ENCODE data around the gene VEGFA. TPM values are rescaled to one million over a fixed set of nuclear protein-coding genes. Genes with fewer than 3 reads are reported as not detected.
A peak's percentile ranks its signal among the peaks of the same experiment; 100 is the strongest.

The VEGFA gene
- total RNA-seq, 1 donor from 2014 or later: 137 TPM

GRCh38 chr6:43765776-43766499 lies 4.1 kb upstream of the VEGFA start:
- H3K4me3 Mint-ChIP-seq (ENCODE audit: unreplicated experiment): no peak overlapping the region
- H3K9me3 Mint-ChIP-seq (ENCODE audit: low read depth): no peaks in the 10 kb centered on the region
- no peak overlapping the region for H3K27ac Mint-ChIP-seq (ENCODE audit: unreplicated experiment)
- peaks cover 7% of the 10 kb centered on the region for H3K4me1 Mint-ChIP-seq (ENCODE audit: low read depth)
- no peaks in the 10 kb centered on the region for H3K36me3 Mint-ChIP-seq (ENCODE audit: low read depth)
- TF ChIP-seq CTCF (IDR thresholded peaks at IDR 0.05): no peak
- no peak for DNase-seq (ENCODE audit: low spot score)
- H3K27me3 Mint-ChIP-seq (ENCODE audit: low read depth): peaks cover 4% of the 10 kb centered on the region

- no peaks in the 10 kb centered on the region for H3K9me3 Mint-ChIP-seq (ENCODE audit: low read depth)
- H3K4me3 Mint-ChIP-seq (ENCODE audit: unreplicated experiment): no peak overlapping the region
- H3K27ac Mint-ChIP-seq (ENCODE audit: unreplicated experiment): no peak overlapping the region
- no peak for DNase-seq (ENCODE audit: low spot score)
- H3K4me1 Mint-ChIP-seq (ENCODE audit: low read depth): peaks cover 7% of the 10 kb centered on the region
- TF ChIP-seq CTCF (IDR thresholded peaks at IDR 0.05): no peak
- H3K36me3 Mint-ChIP-seq (ENCODE audit: low read depth): no peaks in the 10 kb centered on the region
- H3K27me3 Mint-ChIP-seq (ENCODE audit: low read depth): peaks cover 4% of the 10 kb centered on the region
Observed at GRCh38 chr6:43766500-43766853, 3.5 kb upstream of the VEGFA start.

GRCh38 chr6:43766964-43767461 lies 3.0 kb upstream of the VEGFA start:
- DNase-seq (ENCODE audit: low spot score): peak; percentile 72
- no peak overlapping the region for H3K4me3 Mint-ChIP-seq (ENCODE audit: unreplicated experiment)
- H3K36me3 Mint-ChIP-seq (ENCODE audit: low read depth): peaks cover under 1% of the 10 kb centered on the region
- no peaks in the 10 kb centered on the region for H3K9me3 Mint-ChIP-seq (ENCODE audit: low read depth)
- H3K27ac Mint-ChIP-seq (ENCODE audit: unreplicated experiment): no peak overlapping the region
- H3K4me1 Mint-ChIP-seq (ENCODE audit: low read depth): peaks cover 8% of the 10 kb centered on the region
- no peak for TF ChIP-seq CTCF (IDR thresholded peaks at IDR 0.05)
- peaks cover 4% of the 10 kb centered on the region for H3K27me3 Mint-ChIP-seq (ENCODE audit: low read depth)

- no peak overlapping the region for H3K4me3 Mint-ChIP-seq (ENCODE audit: unreplicated experiment)
- TF ChIP-seq CTCF (IDR thresholded peaks at IDR 0.05): no peak
- peaks cover 12% of the 10 kb centered on the region for H3K4me1 Mint-ChIP-seq (ENCODE audit: low read depth)
Observed at GRCh38 chr6:43767553-43768505, 2.2 kb upstream of the VEGFA start.

GRCh38 chr6:43768506-43768860 lies 1.5 kb upstream of the VEGFA start:
- Mint-ChIP-seq H3K9me3 (ENCODE audit: low read depth) (no peaks in the 10 kb centered on the region), H3K27me3 (ENCODE audit: low read depth) (peaks cover 4% of the 10 kb centered on the region), H3K27ac (ENCODE audit: unreplicated experiment) (no peak overlapping the region), H3K4me1 (ENCODE audit: low read depth) (peaks cover 18% of the 10 kb centered on the region), H3K4me3 (ENCODE audit: unreplicated experiment) (no peak overlapping the region), H3K36me3 (ENCODE audit: low read depth) (peaks cover 3% of the 10 kb centered on the region)
- DNase-seq (ENCODE audit: low spot score): no peak
- no peak for TF ChIP-seq CTCF (IDR thresholded peaks at IDR 0.05)

More at GRCh38 chr6:43767553-43768505, 2.2 kb upstream of the VEGFA start:
- Mint-ChIP-seq H3K36me3 (ENCODE audit: low read depth) (peaks cover 3% of the 10 kb centered on the region), H3K9me3 (ENCODE audit: low read depth) (no peaks in the 10 kb centered on the region), H3K27ac (ENCODE audit: unreplicated experiment) (no peak overlapping the region), H3K27me3 (ENCODE audit: low read depth) (peaks cover 4% of the 10 kb centered on the region)
- DNase-seq (ENCODE audit: low spot score): peak; percentile 43

Measured in chondrocyte (in vitro differentiated cells).